B cell (primary cell): ENCODE results near the gene OXNAD1. TPM values are rescaled to one million over a fixed set of nuclear protein-coding genes. Genes with fewer than 3 reads are reported as not detected.

ENCODE experiments used
- ATAC-seq: fragments of 200-7000 bp; cut with Tn5 transposase; one replicate; pipeline ENCODE4 v1.10.0; 2021; ENCODE audit warnings: low read depth, mild to moderate bottlenecking, moderate number of reproducible peaks, moderate library complexity
- CTCF ChIA-PET: fragments of 350-600 bp; sonication (Branson Sonifier 250); formaldehyde crosslinking; loops from one replicate; lab custom pipeline; 2021; ENCODE audit warnings: antibody characterized with exemption, inconsistent platforms; lab: Charles Lee
- POLR2A ChIA-PET: fragments of 350-600 bp; sonication (Branson Sonifier 250); formaldehyde crosslinking; loops from one replicate; lab custom pipeline; 2021; ENCODE audit warnings: antibody characterized with exemption; lab: Charles Lee
- DNase-seq: peaks from one replicate; pipeline ENCODE4 v3.0.0; 2013
- H2AFZ ChIP-seq: 2 replicates; pipeline ENCODE4 v1.6.1; 2012; ENCODE audit warnings: mild to moderate bottlenecking, low read depth, low read length; ENCODE audit not compliant: insufficient read depth, poor library complexity, severe bottlenecking
- H3K27ac ChIP-seq, 2 donors: 1 replicate in 1 of 2; 2 replicates in 1 of 2; pipeline ENCODE4 v1.5.1; 2012 to 2013; ENCODE audit warnings: low read length in 2 of 2, mild to moderate bottlenecking in 2 of 2, moderate library complexity in 1 of 2
- H3K27me3 ChIP-seq, 4 experiments: fragments of 200-600 bp in 1 of 4; sonication (generic) in 1 of 4; replicated peaks in 1 of 4; 1 replicate in 2 of 4; 2 replicates in 2 of 4; pipeline versions ENCODE4 v1.6.1 to v1.7.0; 2013 to 2016; ENCODE audit warnings: low read length in 3 of 4, mild to moderate bottlenecking in 2 of 4, mixed read lengths in 1 of 4, moderate library complexity in 1 of 4; ENCODE audit not compliant: insufficient read depth in 4 of 4, control insufficient read depth in 3 of 4; ENCODE audit errors: control extremely low read depth in 1 of 4
- H3K36me3 ChIP-seq, 2 experiments: replicated peaks in 1 of 2; 1 replicate in 1 of 2; 2 replicates in 1 of 2; pipeline versions ENCODE4 v1.6.1 to v1.7.1; 2013; ENCODE audit warnings: low read length in 1 of 2; ENCODE audit not compliant: insufficient read depth in 2 of 2, control insufficient read depth in 1 of 2; ENCODE audit errors: control extremely low read depth in 1 of 2, extremely low read depth in 1 of 2
- H3K4me1 ChIP-seq, 2 donors: fragments of 200-600 bp in 1 of 2; sonication (generic) in 1 of 2; 1 replicate in 1 of 2; 2 replicates in 1 of 2; pipeline versions ENCODE4 v1.5.1 to v1.6.1; 2013 to 2017; ENCODE audit warnings: low read length in 2 of 2; ENCODE audit not compliant: control insufficient read depth in 2 of 2, insufficient read depth in 2 of 2
- H3K4me2 ChIP-seq: replicated peaks from 2 replicates; pipeline ENCODE3; 2012; ENCODE audit warnings: mild to moderate bottlenecking, low read depth, low read length; ENCODE audit not compliant: poor library complexity, severe bottlenecking
- H3K4me3 ChIP-seq, 5 experiments: fragments of 200-600 bp in 1 of 5; sonication (generic) in 1 of 5; 1 replicate in 3 of 5; 2 replicates in 2 of 5; pipeline versions ENCODE4 v1.5.1 to v1.7.0; 2011 to 2016; ENCODE audit warnings: low read length in 4 of 5, mild to moderate bottlenecking in 4 of 5, low read depth in 2 of 5, control low read depth in 1 of 5, moderate library complexity in 1 of 5; ENCODE audit not compliant: insufficient read depth in 1 of 5; ENCODE audit errors: control extremely low read depth in 1 of 5, extremely low read depth in 1 of 5
- H3K79me2 ChIP-seq: fragments of 200-600 bp; sonication (generic); one replicate; pipeline ENCODE4 v1.6.0; 2016; ENCODE audit warnings: low read length; ENCODE audit not compliant: control insufficient read depth, insufficient read depth
- H3K9ac ChIP-seq: fragments of 200-600 bp; sonication (generic); 2 replicates; pipeline ENCODE4 v1.6.1; 2017; ENCODE audit warnings: mild to moderate bottlenecking, low read length, moderate library complexity
- H3K9me3 ChIP-seq, 3 donors: one replicate each; pipeline versions ENCODE4 v1.6.1 to v1.7.1; 2013; ENCODE audit warnings: low read length in 2 of 3; ENCODE audit not compliant: control insufficient read depth in 2 of 3, insufficient read depth in 1 of 3; ENCODE audit errors: control extremely low read depth in 1 of 3
- H4K20me1 ChIP-seq: 2 replicates; pipeline ENCODE4 v1.6.0; 2012; ENCODE audit warnings: mild to moderate bottlenecking, low read length; ENCODE audit not compliant: insufficient read depth, control insufficient read depth, poor library complexity, severe bottlenecking
- H3K27ac Mint-ChIP-seq: one replicate; pipeline ENCODE4 v1.8.0; 2021; ENCODE audit warnings: mixed read lengths
- H3K27me3 Mint-ChIP-seq: one replicate; pipeline ENCODE4 v1.8.0; 2021; ENCODE audit warnings: mixed read lengths
- H3K4me1 Mint-ChIP-seq: one replicate; pipeline ENCODE4 v1.8.0; 2021; ENCODE audit warnings: mixed read lengths
- H3K4me3 Mint-ChIP-seq: one replicate; pipeline ENCODE4 v1.8.0; 2021; ENCODE audit warnings: mixed read lengths
- H3K9me3 Mint-ChIP-seq: one replicate; pipeline ENCODE4 v1.8.0; 2022; ENCODE audit warnings: mixed read lengths; ENCODE audit not compliant: insufficient read depth
- EZH2 ChIP-seq: IDR thresholded peaks from 2 replicates; pipeline ENCODE4 v1.6.1; 2012; ENCODE audit warnings: borderline replicate concordance, low read depth, mild to moderate bottlenecking, moderate library complexity, low read length; ENCODE audit not compliant: insufficient read depth, poor library complexity, severe bottlenecking
- WGBS: methylation state at CpG from one replicate; pipeline ENCODE4 v1.1.5; 2013; ENCODE audit warnings: missing lambda C conversion rate; ENCODE audit not compliant: insufficient coverage; 5-methylcytosine and 5-hydroxymethylcytosine counted together
- intact Hi-C: fragments of 100-400 bp; cut with micrococcal nuclease; formaldehyde crosslinking; loops from one replicate; pipeline ENCODE4 v1.10.0; 2022
- polyA plus RNA-seq: library from polyadenylated mRNA; depleted of rRNA; stranded (reverse); fragments of >200 nt; gene quantifications from 2 replicates; pipeline ENCODE4 v1.2.3, GENCODE V29; 2012
- total RNA-seq, 2 donors: library from RNA; stranded (reverse); fragments of 120-200 nt in 1 of 2; gene quantifications; 1 replicate in 1 of 2; 2 replicates in 1 of 2; pipeline versions ENCODE4 v1.2.3 to v1.2.4, GENCODE V29; 2013 to 2022
- TF ChIP-seq, protein P1 (sequence below): fragments of 200-600 bp; IDR thresholded peaks from one replicate; pipeline ENCODE4 v1.8.0; 2022; ENCODE audit warnings: antibody characterized with exemption, mild to moderate bottlenecking

The OXNAD1 gene
- total and polyA plus RNA-seq, 2 donors (not counting 1 experiment from before 2014, with no cell fraction given): 4.0 to 12.3 TPM

DNA sequence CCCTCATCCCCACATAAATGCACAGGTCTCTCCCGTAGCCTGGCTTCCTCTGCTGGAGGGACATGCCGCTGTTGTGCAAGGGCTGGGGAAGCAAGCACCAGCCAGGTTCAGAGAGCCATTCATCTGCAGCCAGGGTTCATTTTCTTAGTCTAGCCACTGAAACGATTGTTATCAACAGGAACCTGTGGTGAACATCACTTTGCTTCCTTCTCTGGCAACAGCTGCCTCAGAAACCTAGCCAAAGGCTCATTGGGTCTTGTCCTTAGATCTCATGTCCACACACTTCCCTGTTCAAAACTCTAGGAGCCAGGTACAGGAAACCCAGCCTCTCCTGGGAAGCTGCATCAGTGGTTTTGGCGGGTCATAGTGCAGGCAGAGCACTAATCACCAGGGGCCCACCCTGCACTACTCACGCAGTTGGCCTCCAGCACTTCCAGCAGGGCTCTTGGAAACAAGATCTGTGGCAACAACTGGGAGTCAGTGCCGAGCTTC is 47.0 kb downstream of the OXNAD1 start:
- peak overlapping the region; percentile 51 to 68 for H3K27ac ChIP-seq
- peak; percentile 68 for ATAC-seq
- no peaks in the 10 kb centered on the region for H3K9me3 Mint-ChIP-seq
- H3K9ac ChIP-seq: no peak overlapping the region
- no peak overlapping the region for H3K4me3 ChIP-seq
- peak; percentile 61 for DNase-seq
- no peaks in the 10 kb centered on the region for H4K20me1 ChIP-seq
- H3K27me3 Mint-ChIP-seq: no peaks in the 10 kb centered on the region
- ChIA-PET CTCF (interaction anchor here (0.8 to 5.4 kb wide), 5 partner anchors 11 to 238 kb away, joined by 3 to 26 read pairs (median 5); no protein-coding TSS in a partner anchor), POLR2A (no interaction called here)
- WGBS: 15% methylated on average over 6 of the region's 6 CpGs
- TF ChIP-seq, protein P1, sequence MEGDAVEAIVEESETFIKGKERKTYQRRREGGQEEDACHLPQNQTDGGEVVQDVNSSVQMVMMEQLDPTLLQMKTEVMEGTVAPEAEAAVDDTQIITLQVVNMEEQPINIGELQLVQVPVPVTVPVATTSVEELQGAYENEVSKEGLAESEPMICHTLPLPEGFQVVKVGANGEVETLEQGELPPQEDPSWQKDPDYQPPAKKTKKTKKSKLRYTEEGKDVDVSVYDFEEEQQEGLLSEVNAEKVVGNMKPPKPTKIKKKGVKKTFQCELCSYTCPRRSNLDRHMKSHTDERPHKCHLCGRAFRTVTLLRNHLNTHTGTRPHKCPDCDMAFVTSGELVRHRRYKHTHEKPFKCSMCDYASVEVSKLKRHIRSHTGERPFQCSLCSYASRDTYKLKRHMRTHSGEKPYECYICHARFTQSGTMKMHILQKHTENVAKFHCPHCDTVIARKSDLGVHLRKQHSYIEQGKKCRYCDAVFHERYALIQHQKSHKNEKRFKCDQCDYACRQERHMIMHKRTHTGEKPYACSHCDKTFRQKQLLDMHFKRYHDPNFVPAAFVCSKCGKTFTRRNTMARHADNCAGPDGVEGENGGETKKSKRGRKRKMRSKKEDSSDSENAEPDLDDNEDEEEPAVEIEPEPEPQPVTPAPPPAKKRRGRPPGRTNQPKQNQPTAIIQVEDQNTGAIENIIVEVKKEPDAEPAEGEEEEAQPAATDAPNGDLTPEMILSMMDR: no peak
- no peak for TF ChIP-seq EZH2
- H3K4me1 ChIP-seq: peaks cover 14 to 18% of the 10 kb centered on the region in 2 donors
- peak overlapping the region; percentile 41 for H2AFZ ChIP-seq
- peaks cover 22% of the 10 kb centered on the region for H3K4me1 Mint-ChIP-seq
- H3K4me3 Mint-ChIP-seq: peak overlapping the region; percentile 42
- H3K79me2 ChIP-seq: peaks cover 4% of the 10 kb centered on the region
- H3K36me3 ChIP-seq: peaks cover 6 to 32% of the 10 kb centered on the region in 2 experiments
- H3K4me2 ChIP-seq: peak overlapping the region; percentile 51
- no peaks in the 10 kb centered on the region for H3K9me3 ChIP-seq
- peak overlapping the region; percentile 88 for H3K27ac Mint-ChIP-seq
- intact Hi-C loops: loop anchor here (5.0 kb wide), 1 partner anchor 60 kb away; no protein-coding TSS in a partner anchor
- H3K27me3 ChIP-seq: no peaks in the 10 kb centered on the region

DNA sequence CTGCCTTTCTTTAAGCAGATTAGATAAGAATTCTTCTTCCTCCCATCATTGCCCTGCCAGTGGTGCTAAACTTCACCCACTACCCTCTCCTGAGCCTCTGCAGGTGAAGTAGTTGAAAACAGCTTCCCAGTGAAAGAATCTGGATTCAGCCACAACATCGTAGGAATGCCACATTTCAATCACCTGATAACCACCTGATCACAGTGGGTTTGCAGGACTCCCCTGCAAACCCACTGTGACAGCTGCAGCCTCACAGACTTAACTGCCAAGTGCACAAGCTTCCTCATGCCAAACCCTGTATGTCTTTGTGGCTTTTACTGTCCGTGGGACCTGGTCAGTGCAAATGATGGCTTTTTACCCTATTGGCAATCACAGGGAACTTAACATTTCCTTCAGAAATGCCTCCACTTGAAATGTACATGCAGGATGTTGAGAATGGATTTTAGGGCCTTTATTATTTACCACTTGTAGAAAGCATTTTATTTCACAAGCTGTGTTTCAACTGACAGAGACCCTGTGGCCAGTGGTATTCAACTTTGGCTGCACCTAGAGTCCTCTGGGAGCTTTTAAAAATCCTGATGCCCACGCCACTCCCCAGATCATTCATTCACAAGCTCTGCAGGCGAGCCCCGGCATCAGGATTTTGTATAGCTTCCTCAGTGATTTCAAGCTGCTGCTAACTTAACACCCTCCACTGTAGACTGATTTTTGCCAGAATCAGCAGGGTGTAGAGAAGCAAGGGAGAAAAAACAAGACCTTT is 49.1 kb downstream of the OXNAD1 start:
- H3K4me1 ChIP-seq: peaks cover 14 to 18% of the 10 kb centered on the region in 2 donors
- no peak for ATAC-seq
- Mint-ChIP-seq H3K27me3 (no peaks in the 10 kb centered on the region), H3K4me1 (peaks cover 22% of the 10 kb centered on the region), H3K9me3 (no peaks in the 10 kb centered on the region), H3K27ac (no peak overlapping the region), H3K4me3 (no peak overlapping the region)
- POLR2A ChIA-PET: no interaction called here
- peak overlapping the region in 1 of 2 donors; percentile 51 for H3K27ac ChIP-seq
- CTCF ChIA-PET: interaction anchor here (0.6 to 5.4 kb wide), 2 partner anchors 25 to 236 kb away, joined by 3 to 26 read pairs; no protein-coding TSS in a partner anchor
- peaks cover 7% of the 10 kb centered on the region for H3K79me2 ChIP-seq
- H3K9ac ChIP-seq: no peak overlapping the region
- peaks cover 2 to 40% of the 10 kb centered on the region in 2 experiments for H3K36me3 ChIP-seq
- no peaks in the 10 kb centered on the region for H3K9me3 ChIP-seq
- intact Hi-C loops: loop anchor here (5.0 kb wide), 1 partner anchor 58 kb away; no protein-coding TSS in a partner anchor
- no peak overlapping the region for H2AFZ ChIP-seq
- TF ChIP-seq, protein P1: no peak
- TF ChIP-seq EZH2: no peak
- H3K4me2 ChIP-seq: no peak overlapping the region
- WGBS: 80% methylated on average over 4 of the region's 5 CpGs
- DNase-seq: no peak
- no peaks in the 10 kb centered on the region for H3K27me3 ChIP-seq
- H4K20me1 ChIP-seq: no peaks in the 10 kb centered on the region
- H3K4me3 ChIP-seq: no peak overlapping the region
